Neuronal stem cell (in vitro differentiated cells): ENCODE results near the gene HMOX2.

Source experiments
- DNase-seq: peaks from one replicate; pipeline ENCODE4 v3.0.0-alpha.2; 2013; ENCODE audit warnings: low spot score
- H2AFZ ChIP-seq: one replicate; pipeline ENCODE4 v1.6.1; 2013; ENCODE audit warnings: mild to moderate bottlenecking, low read length, inconsistent platforms
- H2AK5ac ChIP-seq: 2 replicates; pipeline ENCODE4 v1.6.1; 2013; ENCODE audit warnings: low read depth, mild to moderate bottlenecking, inconsistent platforms, low read length, moderate library complexity, mixed read lengths
- H2BK120ac ChIP-seq: 2 replicates; pipeline ENCODE4 v1.6.1; 2013; ENCODE audit warnings: low read depth, mild to moderate bottlenecking, inconsistent platforms, low read length, moderate library complexity, mixed read lengths
- H2BK12ac ChIP-seq: one replicate; pipeline ENCODE4 v1.6.1; 2013; ENCODE audit warnings: low read length, inconsistent platforms
- H2BK15ac ChIP-seq: 2 replicates; pipeline ENCODE4 v1.6.1; 2013; ENCODE audit warnings: mild to moderate bottlenecking, low read length, inconsistent platforms, mixed read lengths
- H2BK5ac ChIP-seq: one replicate; pipeline ENCODE4 v1.6.1; 2013; ENCODE audit warnings: inconsistent platforms, mild to moderate bottlenecking, low read length, moderate library complexity
- H3K14ac ChIP-seq: one replicate; pipeline ENCODE4 v1.6.1; 2013; ENCODE audit warnings: low read length, inconsistent platforms
- H3K18ac ChIP-seq: 2 replicates; pipeline ENCODE4 v1.6.1; 2013; ENCODE audit warnings: low read length, inconsistent platforms
- H3K23ac ChIP-seq: 2 replicates; pipeline ENCODE4 v1.6.1; 2013; ENCODE audit warnings: low read depth, mild to moderate bottlenecking, mixed read lengths, low read length, inconsistent platforms; ENCODE audit not compliant: poor library complexity
- H3K27ac ChIP-seq: replicated peaks from 3 replicates; pipeline ENCODE4 v1.5.1; 2013; ENCODE audit warnings: low read length, inconsistent platforms
- H3K27me3 ChIP-seq, 3 experiments: 2 replicates each; pipeline ENCODE4 v1.6.1; 2013; ENCODE audit warnings: low read length in 3 of 3, mild to moderate bottlenecking in 2 of 3, inconsistent platforms in 1 of 3, low read depth in 1 of 3, mixed read lengths in 1 of 3, moderate library complexity in 1 of 3; ENCODE audit not compliant: control insufficient read depth in 3 of 3, insufficient read depth in 3 of 3
- H3K36me3 ChIP-seq, 2 donors: replicated peaks in 1 of 2; 2 replicates each; pipeline ENCODE4 v1.6.1; 2013; ENCODE audit warnings: low read length in 2 of 2; ENCODE audit not compliant: control insufficient read depth in 2 of 2, insufficient read depth in 2 of 2
- H3K4ac ChIP-seq: 2 replicates; pipeline ENCODE4 v1.6.1; 2013; ENCODE audit warnings: inconsistent platforms, mild to moderate bottlenecking, low read length, moderate library complexity
- H3K4me1 ChIP-seq, 2 donors: 1 replicate in 1 of 2; 2 replicates in 1 of 2; pipeline ENCODE4 v1.6.1; 2013; ENCODE audit warnings: low read length in 2 of 2, low read depth in 1 of 2; ENCODE audit not compliant: control insufficient read depth in 2 of 2, insufficient read depth in 1 of 2
- H3K4me2 ChIP-seq: one replicate; pipeline ENCODE4 v1.6.1; 2013; ENCODE audit warnings: mild to moderate bottlenecking, low read length, inconsistent platforms; ENCODE audit not compliant: insufficient read depth, poor library complexity, severe bottlenecking
- H3K4me3 ChIP-seq, 2 donors: 2 replicates each; pipeline ENCODE4 v1.5.1; 2013; ENCODE audit warnings: low read length in 2 of 2, mild to moderate bottlenecking in 2 of 2, inconsistent platforms in 1 of 2, moderate library complexity in 1 of 2
- H3K79me1 ChIP-seq: one replicate; pipeline ENCODE4 v1.6.1; 2013; ENCODE audit warnings: low read depth, mild to moderate bottlenecking, inconsistent platforms, low read length, moderate library complexity
- H3K9ac ChIP-seq: one replicate; pipeline ENCODE4 v1.6.1; 2013; ENCODE audit warnings: mild to moderate bottlenecking, low read depth, low read length, inconsistent platforms; ENCODE audit not compliant: poor library complexity
- H3K9me3 ChIP-seq, 2 donors: replicated peaks in 1 of 2; 2 replicates each; pipeline versions ENCODE3 to v1.6.1; 2013; ENCODE audit warnings: low read length in 2 of 2, mild to moderate bottlenecking in 2 of 2, inconsistent platforms in 1 of 2, low read depth in 1 of 2, mixed read lengths in 1 of 2, moderate library complexity in 1 of 2; ENCODE audit not compliant: control insufficient read depth in 2 of 2, insufficient read depth in 1 of 2
- H4K8ac ChIP-seq: one replicate; pipeline ENCODE4 v1.6.1; 2013; ENCODE audit warnings: low read depth, mild to moderate bottlenecking, inconsistent platforms, low read length, moderate library complexity
- H4K91ac ChIP-seq: one replicate; pipeline ENCODE4 v1.6.1; 2013; ENCODE audit warnings: low read length, low read depth, mild to moderate bottlenecking, inconsistent platforms; ENCODE audit not compliant: poor library complexity
- WGBS, 2 donors: extraction: QIAGEN DNeasy Blood & Tissue Kit; methylation state at CpG; one replicate each; pipeline ENCODE4 v1.1.7; 2013; ENCODE audit warnings: missing lambda C conversion rate in 2 of 2, mixed read lengths in 1 of 2; ENCODE audit not compliant: insufficient read length in 2 of 2, insufficient replicate concordance in 1 of 2; ENCODE audit errors: extremely low coverage in 2 of 2; 5-methylcytosine and 5-hydroxymethylcytosine counted together

HMOX2 gene

GRCh38 chr16:4513881-4514280 lies 37.7 kb downstream of the HMOX2 start:
- no peaks in the 10 kb centered on the region for H3K4me1 ChIP-seq
- H3K23ac ChIP-seq, result no peak overlapping the region
- no peaks in the 10 kb centered on the region for H3K9me3 ChIP-seq
- H2BK12ac ChIP-seq, result no peak overlapping the region
- no CpG with 5 or more reads among the region's 7 CpGs for WGBS, 2 donors
- H4K91ac ChIP-seq, result no peak overlapping the region
- no peak overlapping the region for H3K4me2 ChIP-seq
- H2BK15ac ChIP-seq, result no peak overlapping the region
- H3K9ac ChIP-seq, result no peak overlapping the region
- no peak overlapping the region for H2BK5ac ChIP-seq
- DNase-seq, result no peak
- no peak overlapping the region for H4K8ac ChIP-seq
- no peak overlapping the region for H3K18ac ChIP-seq
- H3K4ac ChIP-seq, result no peak overlapping the region
- H2AFZ ChIP-seq, result no peak overlapping the region
- H3K4me3 ChIP-seq, result no peak overlapping the region
- no peaks in the 10 kb centered on the region for H3K27me3 ChIP-seq
- peaks cover 26 to 55% of the 10 kb centered on the region in 2 donors for H3K36me3 ChIP-seq
- no peak overlapping the region for H2BK120ac ChIP-seq
- no peak overlapping the region for H3K14ac ChIP-seq
- peaks cover 2% of the 10 kb centered on the region for H3K79me1 ChIP-seq
- no peak overlapping the region for H2AK5ac ChIP-seq
- no peak overlapping the region for H3K27ac ChIP-seq

GRCh38 chr16:4514606-4515005 lies 38.4 kb downstream of the HMOX2 start:
- no peak overlapping the region for H3K4me3 ChIP-seq
- no peak for DNase-seq
- H2BK12ac ChIP-seq, result no peak overlapping the region
- no peak overlapping the region for H4K91ac ChIP-seq
- no peak overlapping the region for H3K4ac ChIP-seq
- H2BK5ac ChIP-seq, result no peak overlapping the region
- no peak overlapping the region for H2BK15ac ChIP-seq
- H3K4me1 ChIP-seq, result peaks cover 0 to 2% of the 10 kb centered on the region in 2 donors
- no CpG with 5 or more reads among the region's 7 CpGs for WGBS, 2 donors
- H3K27ac ChIP-seq, result no peak overlapping the region
- no peak overlapping the region for H2AFZ ChIP-seq
- no peak overlapping the region for H3K23ac ChIP-seq
- H3K9me3 ChIP-seq, result no peaks in the 10 kb centered on the region
- H3K18ac ChIP-seq, result no peak overlapping the region
- H3K9ac ChIP-seq, result peak overlapping the region; percentile 47
- no peak overlapping the region for H2AK5ac ChIP-seq
- H4K8ac ChIP-seq, result no peak overlapping the region
- peaks cover 2% of the 10 kb centered on the region for H3K79me1 ChIP-seq
- no peaks in the 10 kb centered on the region for H3K27me3 ChIP-seq
- no peak overlapping the region for H3K4me2 ChIP-seq
- H3K14ac ChIP-seq, result no peak overlapping the region
- no peak overlapping the region for H2BK120ac ChIP-seq
- peaks cover 26 to 48% of the 10 kb centered on the region in 2 donors for H3K36me3 ChIP-seq

GRCh38 chr16:4515611-4516233 lies 39.5 kb downstream of the HMOX2 start:
- no peak overlapping the region for H3K9ac ChIP-seq
- no peak for DNase-seq
- no peak overlapping the region for H2AK5ac ChIP-seq
- no peak overlapping the region for H3K27ac ChIP-seq
- H3K4me1 ChIP-seq, result peaks cover 0 to 2% of the 10 kb centered on the region in 2 donors
- WGBS, 2 donors, result no CpG with 5 or more reads among the region's 5 CpGs
- no peak overlapping the region for H2BK120ac ChIP-seq
- no peak overlapping the region for H3K14ac ChIP-seq
- H3K27me3 ChIP-seq, result no peaks in the 10 kb centered on the region
- no peak overlapping the region for H4K8ac ChIP-seq
- H3K9me3 ChIP-seq, result no peaks in the 10 kb centered on the region
- H3K36me3 ChIP-seq, result peaks cover 19 to 37% of the 10 kb centered on the region in 2 donors
- H3K18ac ChIP-seq, result no peak overlapping the region
- H3K4me3 ChIP-seq, result no peak overlapping the region
- no peak overlapping the region for H2BK15ac ChIP-seq
- peaks cover 2% of the 10 kb centered on the region for H3K79me1 ChIP-seq
- no peak overlapping the region for H2AFZ ChIP-seq
- no peak overlapping the region for H2BK12ac ChIP-seq
- no peak overlapping the region for H4K91ac ChIP-seq
- H3K4me2 ChIP-seq, result no peak overlapping the region
- no peak overlapping the region for H3K4ac ChIP-seq
- H3K23ac ChIP-seq, result no peak overlapping the region
- H2BK5ac ChIP-seq, result no peak overlapping the region

- WGBS, 2 donors, result no CpG with 5 or more reads among the region's 12 CpGs
- H3K4me1 ChIP-seq, result peaks cover 0 to 15% of the 10 kb centered on the region in 2 donors
- no peaks in the 10 kb centered on the region for H3K27me3 ChIP-seq
- no peaks in the 10 kb centered on the region for H3K9me3 ChIP-seq
- H2AFZ ChIP-seq, result no peak overlapping the region
- H2BK15ac ChIP-seq, result no peak overlapping the region
- no peak overlapping the region for H3K9ac ChIP-seq
- H2BK12ac ChIP-seq, result no peak overlapping the region
- no peak overlapping the region for H3K4ac ChIP-seq
- peaks cover 8% of the 10 kb centered on the region for H3K79me1 ChIP-seq
- H4K91ac ChIP-seq, result no peak overlapping the region
- H2AK5ac ChIP-seq, result no peak overlapping the region
- H4K8ac ChIP-seq, result no peak overlapping the region
- H3K23ac ChIP-seq, result no peak overlapping the region
- peak; percentile 50 for DNase-seq
- no peak overlapping the region for H3K14ac ChIP-seq
- H3K36me3 ChIP-seq, result peaks cover 7 to 26% of the 10 kb centered on the region in 2 donors
- H3K18ac ChIP-seq, result no peak overlapping the region
- no peak overlapping the region for H2BK5ac ChIP-seq
- no peak overlapping the region for H3K4me2 ChIP-seq
- peak overlapping the region in 1 of 2 donors; percentile 4 for H3K4me3 ChIP-seq
- H2BK120ac ChIP-seq, result no peak overlapping the region
- no peak overlapping the region for H3K27ac ChIP-seq
Observed at GRCh38 chr16:4517812-4518680, 41.8 kb downstream of the HMOX2 start.
